ENCODE data around the gene C4BPA. TPM values are rescaled to one million over a fixed set of nuclear protein-coding genes. Genes with fewer than 3 reads are reported as not detected.
A peak's percentile ranks its signal among the peaks of the same experiment; 100 is the strongest.

C4BPA gene
- total and polyA plus RNA-seq, 4 donors, result 49.5 to 1,527 (median 1,194) TPM

DNA sequence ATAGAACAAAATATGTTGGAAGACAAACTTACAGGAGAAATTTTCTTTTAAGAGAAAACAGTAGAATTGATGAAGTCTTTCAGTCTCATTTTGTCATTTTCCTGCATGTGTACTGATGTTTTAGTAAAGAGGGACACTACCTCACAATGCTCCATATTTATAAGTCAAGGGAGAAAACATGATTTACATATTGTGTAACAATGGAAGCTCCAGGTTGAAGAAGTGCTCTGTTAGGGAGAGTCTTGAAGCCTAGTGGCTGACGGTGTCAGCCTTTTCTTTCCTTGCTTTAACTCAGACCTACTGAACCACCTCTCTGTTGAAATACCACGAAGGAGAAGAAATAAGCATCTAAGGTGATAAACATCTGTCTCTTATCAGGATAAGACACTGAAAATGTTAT is 75.0 kb downstream of the C4BPA start:
- Histone ChIP-seq H3K4me3 (ENCODE audit: low read depth in 1 of 3, low read length in 3 of 3) (no peak overlapping the region), H3K4me1 (ENCODE audit: control insufficient read depth in 4 of 4, insufficient read depth in 4 of 4, low read length in 3 of 4) (no peaks in the 10 kb centered on the region), H3K36me3 (ENCODE audit: control insufficient read depth in 4 of 4, insufficient read depth in 3 of 4, low read depth in 1 of 4, low read length in 3 of 4) (no peaks in the 10 kb centered on the region), H3K27ac (ENCODE audit: low read depth in 1 of 2, low read length in 2 of 2) (no peak overlapping the region), H3K27me3 (ENCODE audit: control insufficient read depth in 4 of 4, insufficient read depth in 4 of 4, low read length in 3 of 4) (no peaks in the 10 kb centered on the region), H3K9ac (ENCODE audit: low read depth in 1 of 2, low read length in 2 of 2) (no peak overlapping the region), H3K9me3 (ENCODE audit: control insufficient read depth in 4 of 4, low read length in 3 of 4) (no peaks in the 10 kb centered on the region)
- DNase-seq (ENCODE audit: low spot score), result no peak
- 81% methylated on average over 2 of the region's 2 CpGs for WGBS
- TF ChIP-seq, protein P1, sequence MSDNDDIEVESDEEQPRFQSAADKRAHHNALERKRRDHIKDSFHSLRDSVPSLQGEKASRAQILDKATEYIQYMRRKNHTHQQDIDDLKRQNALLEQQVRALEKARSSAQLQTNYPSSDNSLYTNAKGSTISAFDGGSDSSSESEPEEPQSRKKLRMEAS (IDR thresholded peaks at IDR 0.05), result no peak
- no peak for TF ChIP-seq FOXA2 (IDR thresholded peaks at IDR 0.05)
- TF ChIP-seq, protein P2, sequence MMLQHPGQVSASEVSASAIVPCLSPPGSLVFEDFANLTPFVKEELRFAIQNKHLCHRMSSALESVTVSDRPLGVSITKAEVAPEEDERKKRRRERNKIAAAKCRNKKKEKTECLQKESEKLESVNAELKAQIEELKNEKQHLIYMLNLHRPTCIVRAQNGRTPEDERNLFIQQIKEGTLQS (IDR thresholded peaks at IDR 0.05), result no peak
- TF ChIP-seq EGR1 (IDR thresholded peaks at IDR 0.05; ENCODE audit: low read depth in 2 of 2), result no peak
- no peak for TF ChIP-seq FOXA1 (IDR thresholded peaks at IDR 0.05)
- TF ChIP-seq CTCF (IDR thresholded peaks at IDR 0.05; ENCODE audit: low read depth, low read length, missing input control), result no peak
- TF ChIP-seq ZBTB33 (IDR thresholded peaks at IDR 0.05), result no peak
- no peak for TF ChIP-seq YY1 (IDR thresholded peaks at IDR 0.05)

DNA sequence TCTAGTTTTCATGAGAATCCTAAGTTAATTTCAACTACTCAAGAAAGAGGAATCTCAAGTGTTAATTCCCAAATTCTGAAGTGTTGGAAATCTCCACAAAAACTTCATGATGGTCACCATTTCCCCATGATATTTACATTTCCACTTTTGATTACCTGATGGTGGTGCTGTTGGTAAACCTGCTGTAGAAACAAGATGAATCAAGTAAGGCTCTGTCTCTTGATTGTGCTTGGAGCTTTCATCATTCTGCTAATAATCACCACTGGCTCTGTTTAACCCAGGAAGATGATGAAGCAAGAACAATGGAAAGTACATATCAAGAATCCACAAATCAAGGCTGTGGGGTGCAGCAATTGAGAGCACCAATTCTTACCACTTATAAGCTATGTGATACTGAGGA is 77.8 kb downstream of the C4BPA start:
- no peak for DNase-seq (ENCODE audit: low spot score)
- TF ChIP-seq RXRA (IDR thresholded peaks at IDR 0.05), result no peak
- no peak for TF ChIP-seq ZBTB33 (IDR thresholded peaks at IDR 0.05)
- no peak for TF ChIP-seq SP1 (IDR thresholded peaks at IDR 0.05)
- TF ChIP-seq JUND (IDR thresholded peaks at IDR 0.05), result no peak
- no peak for TF ChIP-seq FOXA1 (IDR thresholded peaks at IDR 0.05)
- TF ChIP-seq TAF1 (conservative IDR thresholded peaks at IDR 0.05), result no peak
- no peak for TF ChIP-seq EGR1 (IDR thresholded peaks at IDR 0.05; ENCODE audit: low read depth in 2 of 2)
- peak; percentile 73 for TF ChIP-seq FOXA2 (IDR thresholded peaks at IDR 0.05)
- TF ChIP-seq, protein P3, sequence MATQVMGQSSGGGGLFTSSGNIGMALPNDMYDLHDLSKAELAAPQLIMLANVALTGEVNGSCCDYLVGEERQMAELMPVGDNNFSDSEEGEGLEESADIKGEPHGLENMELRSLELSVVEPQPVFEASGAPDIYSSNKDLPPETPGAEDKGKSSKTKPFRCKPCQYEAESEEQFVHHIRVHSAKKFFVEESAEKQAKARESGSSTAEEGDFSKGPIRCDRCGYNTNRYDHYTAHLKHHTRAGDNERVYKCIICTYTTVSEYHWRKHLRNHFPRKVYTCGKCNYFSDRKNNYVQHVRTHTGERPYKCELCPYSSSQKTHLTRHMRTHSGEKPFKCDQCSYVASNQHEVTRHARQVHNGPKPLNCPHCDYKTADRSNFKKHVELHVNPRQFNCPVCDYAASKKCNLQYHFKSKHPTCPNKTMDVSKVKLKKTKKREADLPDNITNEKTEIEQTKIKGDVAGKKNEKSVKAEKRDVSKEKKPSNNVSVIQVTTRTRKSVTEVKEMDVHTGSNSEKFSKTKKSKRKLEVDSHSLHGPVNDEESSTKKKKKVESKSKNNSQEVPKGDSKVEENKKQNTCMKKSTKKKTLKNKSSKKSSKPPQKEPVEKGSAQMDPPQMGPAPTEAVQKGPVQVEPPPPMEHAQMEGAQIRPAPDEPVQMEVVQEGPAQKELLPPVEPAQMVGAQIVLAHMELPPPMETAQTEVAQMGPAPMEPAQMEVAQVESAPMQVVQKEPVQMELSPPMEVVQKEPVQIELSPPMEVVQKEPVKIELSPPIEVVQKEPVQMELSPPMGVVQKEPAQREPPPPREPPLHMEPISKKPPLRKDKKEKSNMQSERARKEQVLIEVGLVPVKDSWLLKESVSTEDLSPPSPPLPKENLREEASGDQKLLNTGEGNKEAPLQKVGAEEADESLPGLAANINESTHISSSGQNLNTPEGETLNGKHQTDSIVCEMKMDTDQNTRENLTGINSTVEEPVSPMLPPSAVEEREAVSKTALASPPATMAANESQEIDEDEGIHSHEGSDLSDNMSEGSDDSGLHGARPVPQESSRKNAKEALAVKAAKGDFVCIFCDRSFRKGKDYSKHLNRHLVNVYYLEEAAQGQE (IDR thresholded peaks at IDR 0.05), result no peak
- no peak for TF ChIP-seq NR2F2 (IDR thresholded peaks at IDR 0.05)
- TF ChIP-seq HNF4A (conservative IDR thresholded peaks at IDR 0.05), result peak in 1 of 2 donors; percentile 32
- TF ChIP-seq, protein P1 (IDR thresholded peaks at IDR 0.05), result no peak
- TF ChIP-seq HNF4G (IDR thresholded peaks at IDR 0.05), result no peak
- peak; percentile 88 to 90 for TF ChIP-seq RAD21 (IDR thresholded peaks at IDR 0.05)
- TF ChIP-seq, protein P2 (IDR thresholded peaks at IDR 0.05), result no peak
- peak; percentile 33 for TF ChIP-seq CTCF (IDR thresholded peaks at IDR 0.05; ENCODE audit: low read depth, low read length, missing input control)
- TF ChIP-seq YY1 (IDR thresholded peaks at IDR 0.05), result no peak
- no peak for TF ChIP-seq GABPA (IDR thresholded peaks at IDR 0.05 in 1 of 2, conservative IDR thresholded peaks at IDR 0.05 in 1 of 2)
- Histone ChIP-seq H3K9ac (ENCODE audit: low read depth in 1 of 2, low read length in 2 of 2) (no peak overlapping the region), H3K9me3 (ENCODE audit: control insufficient read depth in 4 of 4, low read length in 3 of 4) (no peaks in the 10 kb centered on the region), H3K27me3 (ENCODE audit: control insufficient read depth in 4 of 4, insufficient read depth in 4 of 4, low read length in 3 of 4) (no peaks in the 10 kb centered on the region), H3K36me3 (ENCODE audit: control insufficient read depth in 4 of 4, insufficient read depth in 3 of 4, low read depth in 1 of 4, low read length in 3 of 4) (no peaks in the 10 kb centered on the region), H3K4me3 (ENCODE audit: low read depth in 1 of 3, low read length in 3 of 3) (no peak overlapping the region), H3K27ac (ENCODE audit: low read depth in 1 of 2, low read length in 2 of 2) (no peak overlapping the region), H3K4me1 (ENCODE audit: control insufficient read depth in 4 of 4, insufficient read depth in 4 of 4, low read length in 3 of 4) (no peaks in the 10 kb centered on the region)

All from liver (tissue), 9 donors.